Measurements from ENCODE around the gene PARD6B. TPM values are rescaled to one million over a fixed set of nuclear protein-coding genes. Genes with fewer than 3 reads are reported as not detected.

The PARD6B gene
- total RNA-seq, 1 experiment from 2014 or later = 18.9 TPM

GRCh38 chr20:50724851-50725723 lies 6.3 kb upstream of the PARD6B start:
- H3K36me3 ChIP-seq (replicated peaks; ENCODE audit: control insufficient read depth, insufficient read depth, low read length) = no peaks in the 10 kb centered on the region
- peak; percentile 61 for DNase-seq
- H3K27me3 ChIP-seq (ENCODE audit: control insufficient read depth, insufficient read depth, low read length) = no peaks in the 10 kb centered on the region; the same call in 1 of the 2 replicates
- no peak overlapping the region for H3K4me3 ChIP-seq (ENCODE audit: insufficient read depth, low read depth, low read length)

- no peaks in the 10 kb centered on the region for H3K36me3 ChIP-seq (replicated peaks; ENCODE audit: control insufficient read depth, insufficient read depth, low read length)
- no peaks in the 10 kb centered on the region; the same call in 1 of the 2 replicates for H3K27me3 ChIP-seq (ENCODE audit: control insufficient read depth, insufficient read depth, low read length)
- no peak for DNase-seq
Observed at GRCh38 chr20:50725724-50726005, 5.7 kb upstream of the PARD6B start.

GRCh38 chr20:50726955-50727791 lies 4.2 kb upstream of the PARD6B start:
- no peaks in the 10 kb centered on the region for H3K36me3 ChIP-seq (replicated peaks; ENCODE audit: control insufficient read depth, insufficient read depth, low read length)
- H3K4me3 ChIP-seq (ENCODE audit: insufficient read depth, low read depth, low read length) = no peak overlapping the region
- no peak for DNase-seq
- no peaks in the 10 kb centered on the region; the same call in 1 of the 2 replicates for H3K27me3 ChIP-seq (ENCODE audit: control insufficient read depth, insufficient read depth, low read length)

More at GRCh38 chr20:50725724-50726005, 5.7 kb upstream of the PARD6B start:
- H3K4me3 ChIP-seq (ENCODE audit: insufficient read depth, low read depth, low read length) = no peak overlapping the region

- no peak for DNase-seq
- H3K27me3 ChIP-seq (ENCODE audit: control insufficient read depth, insufficient read depth, low read length) = no peaks in the 10 kb centered on the region; the same call in 1 of the 2 replicates
- no peaks in the 10 kb centered on the region for H3K36me3 ChIP-seq (replicated peaks; ENCODE audit: control insufficient read depth, insufficient read depth, low read length)
- H3K4me3 ChIP-seq (ENCODE audit: insufficient read depth, low read depth, low read length) = no peak overlapping the region
Observed at GRCh38 chr20:50727792-50728485, 3.4 kb upstream of the PARD6B start.

- Histone ChIP-seq H3K36me3 (replicated peaks; ENCODE audit: control insufficient read depth, insufficient read depth, low read length) (no peaks in the 10 kb centered on the region), H3K4me3 (ENCODE audit: insufficient read depth, low read depth, low read length) (no peak overlapping the region), H3K27me3 (ENCODE audit: control insufficient read depth, insufficient read depth, low read length) (no peaks in the 10 kb centered on the region; the same call in 1 of the 2 replicates)
- DNase-seq = no peak
Observed at GRCh38 chr20:50728486-50728980, 2.8 kb upstream of the PARD6B start.

GRCh38 chr20:50728981-50729874 lies 2.2 kb upstream of the PARD6B start:
- no peak overlapping the region for H3K4me3 ChIP-seq (ENCODE audit: insufficient read depth, low read depth, low read length)
- DNase-seq = no peak
- no peaks in the 10 kb centered on the region; the same call in 1 of the 2 replicates for H3K36me3 ChIP-seq (replicated peaks; ENCODE audit: control insufficient read depth, insufficient read depth, low read length)
- no peaks in the 10 kb centered on the region; the same call in 1 of the 2 replicates for H3K27me3 ChIP-seq (ENCODE audit: control insufficient read depth, insufficient read depth, low read length)

- peak overlapping the region; percentile 60 for H3K4me3 ChIP-seq (ENCODE audit: insufficient read depth, low read depth, low read length)
- H3K36me3 ChIP-seq (replicated peaks; ENCODE audit: control insufficient read depth, insufficient read depth, low read length) = no peaks in the 10 kb centered on the region; the same call in 1 of the 2 replicates
- H3K27me3 ChIP-seq (ENCODE audit: control insufficient read depth, insufficient read depth, low read length) = no peaks in the 10 kb centered on the region; the same call in 1 of the 2 replicates
- DNase-seq = no peak
Observed at GRCh38 chr20:50729901-50730764, 1.2 kb upstream of the PARD6B start.

GRCh38 chr20:50730765-50731054 lies 670 bp upstream of the PARD6B start:
- H3K4me3 ChIP-seq (ENCODE audit: insufficient read depth, low read depth, low read length) = peak overlapping the region; percentile 60
- DNase-seq = no peak
- no peaks in the 10 kb centered on the region; the same call in 1 of the 2 replicates for H3K27me3 ChIP-seq (ENCODE audit: control insufficient read depth, insufficient read depth, low read length)
- H3K36me3 ChIP-seq (replicated peaks; ENCODE audit: control insufficient read depth, insufficient read depth, low read length) = no peaks in the 10 kb centered on the region; the same call in 1 of the 2 replicates

- no peaks in the 10 kb centered on the region; the same call in 1 of the 2 replicates for H3K36me3 ChIP-seq (replicated peaks; ENCODE audit: control insufficient read depth, insufficient read depth, low read length)
- peak overlapping the region; percentile 91 for H3K4me3 ChIP-seq (ENCODE audit: insufficient read depth, low read depth, low read length)
- DNase-seq = peak; percentile 73
- H3K27me3 ChIP-seq (ENCODE audit: control insufficient read depth, insufficient read depth, low read length) = no peaks in the 10 kb centered on the region; the same call in 1 of the 2 replicates
Observed at GRCh38 chr20:50731930-50732690, 730 bp downstream of the PARD6B start.

- no peak for DNase-seq
- H3K27me3 ChIP-seq (ENCODE audit: control insufficient read depth, insufficient read depth, low read length) = no peaks in the 10 kb centered on the region; the same call in 1 of the 2 replicates
- peaks cover 2% of the 10 kb centered on the region; the same call in 1 of the 2 replicates for H3K36me3 ChIP-seq (replicated peaks; ENCODE audit: control insufficient read depth, insufficient read depth, low read length)
- no peak overlapping the region for H3K4me3 ChIP-seq (ENCODE audit: insufficient read depth, low read depth, low read length)
Observed at GRCh38 chr20:50733644-50734349, 2.4 kb downstream of the PARD6B start.

GRCh38 chr20:50734730-50735679 lies 3.6 kb downstream of the PARD6B start:
- H3K27me3 ChIP-seq (ENCODE audit: control insufficient read depth, insufficient read depth, low read length) = no peaks in the 10 kb centered on the region; the same call in 1 of the 2 replicates
- peaks cover 2% of the 10 kb centered on the region; the same call in 1 of the 2 replicates for H3K36me3 ChIP-seq (replicated peaks; ENCODE audit: control insufficient read depth, insufficient read depth, low read length)
- no peak for DNase-seq
- no peak overlapping the region for H3K4me3 ChIP-seq (ENCODE audit: insufficient read depth, low read depth, low read length)

Data from H7 (cell line).